Ovary (tissue), 9 donors: ENCODE measurements around the gene SPRED2. TPM values are rescaled to one million over a fixed set of nuclear protein-coding genes. Genes with fewer than 3 reads are reported as not detected.

Experiments used
- DNase-seq, 5 donors: peaks; one replicate each; pipeline ENCODE4 v3.0.0-alpha.2; 2019 to 2020
- H3K27ac ChIP-seq, 2 donors: fragments of 200-600 bp; one replicate each; pipeline versions ENCODE4 v1.5.1 to v1.8.0; 2019 to 2022
- H3K27me3 ChIP-seq: fragments of 200-600 bp; one replicate; pipeline ENCODE4 v1.8.0; 2022
- H3K36me3 ChIP-seq: fragments of 200-600 bp; sonication (generic); one replicate; pipeline ENCODE4 v1.5.1; 2019
- H3K4me1 ChIP-seq: one replicate; pipeline ENCODE4 v1.8.1; 2013; ENCODE audit warnings: mild to moderate bottlenecking, moderate library complexity; ENCODE audit not compliant: insufficient read depth
- H3K4me3 ChIP-seq: fragments of 200-600 bp; sonication (generic); one replicate; pipeline ENCODE4 v1.5.1; 2017
- H3K9me3 ChIP-seq, 2 donors: fragments of 200-600 bp in 1 of 2; sonication (generic) in 1 of 2; one replicate each; pipeline versions ENCODE4 v1.5.1 to v1.8.1; 2013 to 2019; ENCODE audit warnings: mild to moderate bottlenecking in 1 of 2, moderate library complexity in 1 of 2
- EP300 ChIP-seq: sonication (generic); formaldehyde crosslinking; IDR thresholded peaks from one replicate; pipeline ENCODE4 v1.6.1; 2017; ENCODE audit warnings: antibody characterized with exemption
- POLR2A ChIP-seq: fragments of 450-650 bp; IDR thresholded peaks from one replicate; pipeline ENCODE4 v1.6.1; 2017; ENCODE audit warnings: antibody characterized with exemption, mild to moderate bottlenecking, moderate library complexity
- WGBS, 3 donors: extraction: QIAGEN DNeasy Blood & Tissue Kit in 1 of 3; methylation state at CpG; one replicate each; pipeline versions ENCODE4 v1.1.5 to v1.1.7; 2013 to 2017; 5-methylcytosine and 5-hydroxymethylcytosine counted together
- intact Hi-C, 4 donors: fragments of 100-400 bp; cut with DNase I; formaldehyde crosslinking; loops; one replicate each; pipeline versions ENCODE4 v1.11.0 to v1.15.1; 2022 to 2023
- polyA plus RNA-seq, 2 donors: library from polyadenylated mRNA; stranded (reverse); fragments of 200-250 nt in 1 of 2; fragments of 350-450 nt in 1 of 2; fragmentation: Illumina TruSeq in 1 of 2; extraction: RNeasy Lipid Tissue Mini Kit (QIAGEN cat#74804) in 1 of 2; gene quantifications; one replicate each; pipeline ENCODE4 v1.2.3, GENCODE V29; 2013 to 2014
- total RNA-seq, 7 donors: library from RNA; depleted of rRNA in 2 of 7; stranded (reverse); fragments of >200 nt in 2 of 7; fragmentation: NEBNext Ultra II Directional in 3 of 7; extraction: Animal tissue kit (Norgen Biotek cat#: 25700) in 3 of 7; gene quantifications; one replicate each; pipeline versions ENCODE4 v1.1.0 to v1.2.4, GENCODE V29; 2016 to 2023
- TF ChIP-seq, protein P1 (sequence below), 3 donors: fragments of 450-650 bp in 2 of 3; fragments of 200-600 bp in 1 of 3; IDR thresholded peaks; one replicate each; pipeline versions ENCODE4 v1.5.1 to v1.8.0; 2016 to 2022; ENCODE audit warnings: antibody characterized with exemption in 3 of 3, mild to moderate bottlenecking in 1 of 3
- donor health status: DM: no; HTN: no; CAD: no; lungs with moderate emphysema.
- donor health status: DM: no; HTN: no; CAD: no.
- donor health status: Bipolar disorder and iron deficiency.
- donor health status: DM: yes; HTN: yes; CAD: no.
- donor health status: DM: no; HTN: no; CAD: no.
- donor health status: DM: yes; HTN: yes; CAD: no.

The SPRED2 gene
- total and polyA plus RNA-seq, 9 donors = 13.1 to 32.9 (median 17.6) TPM

DNA sequence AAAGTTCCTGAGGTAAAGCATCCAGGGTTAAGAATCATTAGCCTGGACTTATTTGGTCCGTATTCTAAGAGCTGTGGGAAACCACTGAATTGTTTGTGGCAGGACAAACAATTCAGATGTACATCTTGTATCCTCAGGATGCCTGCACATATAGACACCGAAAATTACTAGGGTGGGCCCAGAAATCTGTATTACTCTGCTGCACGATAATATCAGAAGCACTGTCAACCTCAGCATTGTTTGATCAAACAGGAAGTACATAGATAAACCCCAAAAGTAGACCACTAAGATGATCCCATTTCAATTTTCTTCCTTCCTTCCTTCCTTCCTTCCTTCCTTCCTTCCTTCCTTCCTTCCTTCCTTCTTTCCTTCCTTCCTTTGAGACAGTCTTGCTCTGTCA is 34.2 kb upstream of the SPRED2 start:
- TF ChIP-seq, protein P1, sequence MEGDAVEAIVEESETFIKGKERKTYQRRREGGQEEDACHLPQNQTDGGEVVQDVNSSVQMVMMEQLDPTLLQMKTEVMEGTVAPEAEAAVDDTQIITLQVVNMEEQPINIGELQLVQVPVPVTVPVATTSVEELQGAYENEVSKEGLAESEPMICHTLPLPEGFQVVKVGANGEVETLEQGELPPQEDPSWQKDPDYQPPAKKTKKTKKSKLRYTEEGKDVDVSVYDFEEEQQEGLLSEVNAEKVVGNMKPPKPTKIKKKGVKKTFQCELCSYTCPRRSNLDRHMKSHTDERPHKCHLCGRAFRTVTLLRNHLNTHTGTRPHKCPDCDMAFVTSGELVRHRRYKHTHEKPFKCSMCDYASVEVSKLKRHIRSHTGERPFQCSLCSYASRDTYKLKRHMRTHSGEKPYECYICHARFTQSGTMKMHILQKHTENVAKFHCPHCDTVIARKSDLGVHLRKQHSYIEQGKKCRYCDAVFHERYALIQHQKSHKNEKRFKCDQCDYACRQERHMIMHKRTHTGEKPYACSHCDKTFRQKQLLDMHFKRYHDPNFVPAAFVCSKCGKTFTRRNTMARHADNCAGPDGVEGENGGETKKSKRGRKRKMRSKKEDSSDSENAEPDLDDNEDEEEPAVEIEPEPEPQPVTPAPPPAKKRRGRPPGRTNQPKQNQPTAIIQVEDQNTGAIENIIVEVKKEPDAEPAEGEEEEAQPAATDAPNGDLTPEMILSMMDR (IDR thresholded peaks at IDR 0.05) = no peak
- TF ChIP-seq EP300 (no peak), POLR2A (no peak)
- H3K9me3 ChIP-seq = no peaks in the 10 kb centered on the region
- intact Hi-C loops = no loop called here
- H3K27me3 ChIP-seq = no peaks in the 10 kb centered on the region
- 82 to 94% (median 87%) methylated on average over 3 of the region's 3 CpGs for WGBS, 3 donors
- H3K27ac ChIP-seq = no peak overlapping the region
- no peaks in the 10 kb centered on the region for H3K4me1 ChIP-seq
- no peak overlapping the region for H3K4me3 ChIP-seq
- no peak for DNase-seq
- no peaks in the 10 kb centered on the region for H3K36me3 ChIP-seq

DNA sequence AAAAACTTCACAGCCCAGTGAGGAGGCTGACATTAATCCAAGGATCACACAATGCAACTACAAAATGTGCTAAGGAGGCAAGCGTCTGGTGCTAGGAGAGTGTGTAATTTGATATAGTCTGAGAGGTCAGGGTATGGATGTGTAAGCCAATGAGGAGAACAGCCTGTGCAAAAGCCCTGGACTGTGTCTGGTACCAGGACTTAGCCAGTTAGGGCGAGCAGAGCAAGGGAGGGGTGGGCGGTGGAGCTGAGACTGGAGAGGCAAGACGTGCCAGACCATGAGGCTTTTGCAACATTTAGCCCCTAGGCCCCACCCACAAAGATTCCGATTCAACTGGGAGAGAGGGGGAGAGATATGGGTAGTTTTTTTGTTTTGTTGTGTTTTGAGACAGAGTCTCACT is 33.5 kb upstream of the SPRED2 start:
- no peaks in the 10 kb centered on the region for H3K9me3 ChIP-seq
- 58 to 73% (median 62%) methylated on average over 5 of the region's 5 CpGs for WGBS, 3 donors
- intact Hi-C loops = no loop called here
- no peak for DNase-seq
- TF ChIP-seq, protein P1 (IDR thresholded peaks at IDR 0.05) = no peak
- no peak for TF ChIP-seq POLR2A
- TF ChIP-seq EP300 = no peak
- no peak overlapping the region for H3K4me3 ChIP-seq
- H3K27me3 ChIP-seq = no peaks in the 10 kb centered on the region
- no peak overlapping the region for H3K27ac ChIP-seq
- H3K4me1 ChIP-seq = no peaks in the 10 kb centered on the region
- H3K36me3 ChIP-seq = no peaks in the 10 kb centered on the region

GRCh38 chr2:65465124-65465523 is 32.7 kb upstream of the SPRED2 start:
- Histone ChIP-seq H3K4me1 (no peaks in the 10 kb centered on the region), H3K27me3 (no peaks in the 10 kb centered on the region), H3K36me3 (no peaks in the 10 kb centered on the region), H3K9me3 (no peaks in the 10 kb centered on the region), H3K4me3 (no peak overlapping the region), H3K27ac (no peak overlapping the region)
- 37 to 46% (median 44%) methylated on average over 5 of the region's 5 CpGs for WGBS, 3 donors
- intact Hi-C loops = no loop called here
- no peak for TF ChIP-seq EP300
- no peak for TF ChIP-seq POLR2A
- TF ChIP-seq, protein P1 (IDR thresholded peaks at IDR 0.05) = no peak
- no peak for DNase-seq

GRCh38 chr2:65464604-65465003 is 32.2 kb upstream of the SPRED2 start:
- intact Hi-C loops = no loop called here
- DNase-seq = no peak
- WGBS, 3 donors = 39 to 52% (median 45%) methylated on average over 3 of the region's 3 CpGs

More at GRCh38 chr2:65464604-65465003, 32.2 kb upstream of the SPRED2 start:
- Histone ChIP-seq H3K36me3 (no peaks in the 10 kb centered on the region), H3K4me3 (no peak overlapping the region), H3K27me3 (no peaks in the 10 kb centered on the region), H3K9me3 (no peaks in the 10 kb centered on the region), H3K4me1 (no peaks in the 10 kb centered on the region), H3K27ac (no peak overlapping the region)
- TF ChIP-seq POLR2A = no peak
- TF ChIP-seq EP300 = no peak
- TF ChIP-seq, protein P1 (IDR thresholded peaks at IDR 0.05) = no peak
